HG02759 (cell line): Measurements from ENCODE around the gene RASGRP2.

Source experiments
- ATAC-seq: cut with Tn5 transposase; IDR thresholded peaks from one replicate; pipeline ENCODE4 v1.9.1; 2021; ENCODE audit warnings: mild to moderate bottlenecking, moderate library complexity; ENCODE audit not compliant: unreplicated experiment

RASGRP2 gene

GRCh38 chr11:64742087-64742888, 1.7 kb downstream of the RASGRP2 start:
- ATAC-seq = no peak

- no peak for ATAC-seq
These were observed 2.4 kb downstream of the RASGRP2 start for GRCh38 chr11:64741375-64742086.

GRCh38 chr11:64739871-64740270, 4.1 kb downstream of the RASGRP2 start:
- no peak for ATAC-seq

GRCh38 chr11:64736654-64737053, 7.3 kb downstream of the RASGRP2 start:
- ATAC-seq = no peak

GRCh38 chr11:64735725-64736259, 8.2 kb downstream of the RASGRP2 start:
- no peak for ATAC-seq

- ATAC-seq = no peak
These were observed 8.9 kb downstream of the RASGRP2 start for GRCh38 chr11:64734811-64735724.

GRCh38 chr11:64731601-64732000, 12.3 kb downstream of the RASGRP2 start:
- ATAC-seq = no peak

GRCh38 chr11:64729851-64730382, 14.0 kb downstream of the RASGRP2 start:
- ATAC-seq = no peak

GRCh38 chr11:64728757-64729365, 15.1 kb downstream of the RASGRP2 start:
- no peak for ATAC-seq

- ATAC-seq = no peak
These were observed 16.9 kb downstream of the RASGRP2 start for GRCh38 chr11:64726867-64727530.

- no peak for ATAC-seq
These were observed 17.7 kb downstream of the RASGRP2 start for GRCh38 chr11:64726211-64726641.

GRCh38 chr11:64724863-64725532, 18.9 kb downstream of the RASGRP2 start:
- no peak for ATAC-seq

- no peak for ATAC-seq
These were observed 19.8 kb downstream of the RASGRP2 start for GRCh38 chr11:64723907-64724862.

- peak; percentile 95 for ATAC-seq
These were observed 20.6 kb downstream of the RASGRP2 start, which contains the start of gene NRXN2 for GRCh38 chr11:64723117-64723906. NRXN2 (minus strand) TSS chr11:64723197; CDS start chr11:64713699, 9,498 bp downstream.

GRCh38 chr11:64722141-64723065, 21.5 kb downstream of the RASGRP2 start:
- ATAC-seq = no peak

GRCh38 chr11:64721359-64721699, 22.6 kb downstream of the RASGRP2 start:
- ATAC-seq = no peak
